Measurements from ENCODE around the gene TRIM40.
"Not testable (repeated sequence)": the region's sequence is repeated elsewhere in the genome, so short reads cannot be mapped to it uniquely, and the experiment has no call there.

DNA sequence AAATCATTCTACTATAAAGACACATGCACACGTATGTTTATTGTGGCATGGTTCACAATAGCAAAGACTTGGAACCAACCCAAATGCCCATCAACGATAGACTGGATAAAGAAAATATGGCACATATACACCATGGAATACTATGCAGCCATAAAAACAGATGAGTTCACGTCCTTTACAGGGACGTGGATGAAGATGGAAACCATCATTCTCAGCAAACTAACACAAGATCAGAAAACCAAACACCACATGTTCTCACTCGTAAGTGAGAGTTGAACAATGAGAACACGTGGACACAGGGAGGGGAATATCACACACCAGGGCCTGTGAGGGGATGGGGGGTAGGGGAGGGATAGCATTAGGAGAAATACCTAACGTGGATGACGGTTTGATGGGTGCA lies 4.3 kb downstream of the TRIM40 start:
- TF ChIP-seq POLR2A, CTCF (IDR thresholded peaks at IDR 0.05): not testable (repeated sequence)

Data from lower leg skin (tissue), 3 donors.